GF-D8 (cell line): Measurements from ENCODE around the gene ATP13A3.

Experiments
- DNase-seq: peaks from one replicate; lab custom pipeline; 2025; lab: John Stamatoyannopoulos, UW

Gene ATP13A3

DNA sequence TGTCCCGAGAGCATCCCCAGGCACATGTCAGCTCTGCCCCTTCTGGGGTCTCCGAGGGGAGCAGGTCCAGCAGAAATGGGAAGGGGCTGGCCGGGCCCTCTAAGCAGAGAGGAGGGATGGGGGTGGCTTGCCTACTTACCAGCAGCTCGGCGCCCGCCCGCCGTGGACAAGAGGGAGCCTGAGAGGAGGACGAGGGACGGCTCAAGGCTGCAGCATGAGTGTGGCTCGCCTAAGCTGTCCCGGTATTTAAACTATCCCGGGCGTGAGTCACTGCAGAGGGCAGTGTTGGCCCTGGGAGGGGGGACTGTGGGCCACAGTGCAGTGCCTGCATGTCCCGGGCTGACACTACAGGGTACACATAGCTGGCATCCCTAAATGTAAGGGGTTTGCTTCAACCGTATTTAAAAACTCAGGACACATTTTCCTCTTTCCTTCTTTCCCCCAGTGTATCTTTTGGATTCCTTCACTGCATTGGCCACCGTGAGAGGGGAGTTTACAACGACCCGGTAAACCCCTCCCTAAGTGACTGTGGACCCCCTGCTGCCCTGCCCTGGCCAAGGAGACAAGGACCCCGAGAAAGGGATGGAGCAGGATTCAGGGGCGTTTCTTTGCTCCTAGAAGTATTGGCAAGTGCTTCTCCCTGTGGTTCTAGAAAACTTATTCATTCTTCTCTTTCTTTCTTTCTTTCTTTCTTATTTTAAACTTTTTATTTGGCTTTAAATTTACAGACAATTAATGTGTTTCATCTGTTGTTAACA is 117.1 kb downstream of the ATP13A3 start, which contains the start of gene LRRC15:
TSS of gene LRRC15 (minus strand) at position 222 of the 758 bp plus-strand sequence. CDS start 8,700 bp downstream, outside the sequence.
- DNase-seq = no peak

DNA sequence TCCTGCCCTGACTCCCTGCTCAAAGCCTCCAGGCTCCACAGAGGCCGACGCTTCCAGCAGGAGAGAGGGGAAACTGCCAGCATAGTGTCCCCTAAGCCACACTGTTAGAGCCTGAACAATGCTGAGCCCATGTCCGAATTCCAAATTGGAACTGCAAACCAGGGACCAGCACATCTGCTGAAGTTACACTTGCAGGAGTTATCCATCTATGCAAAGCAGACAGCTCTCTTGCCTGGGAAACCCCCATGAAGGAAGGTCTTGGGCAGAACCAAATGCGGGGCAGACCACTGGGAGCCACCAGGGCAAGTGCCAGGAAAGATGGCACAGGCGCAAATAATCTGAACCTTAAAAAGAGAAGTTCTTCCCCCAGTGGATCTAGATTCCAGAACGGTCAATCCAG is 117.9 kb downstream of the ATP13A3 start:
- DNase-seq = no peak

DNA sequence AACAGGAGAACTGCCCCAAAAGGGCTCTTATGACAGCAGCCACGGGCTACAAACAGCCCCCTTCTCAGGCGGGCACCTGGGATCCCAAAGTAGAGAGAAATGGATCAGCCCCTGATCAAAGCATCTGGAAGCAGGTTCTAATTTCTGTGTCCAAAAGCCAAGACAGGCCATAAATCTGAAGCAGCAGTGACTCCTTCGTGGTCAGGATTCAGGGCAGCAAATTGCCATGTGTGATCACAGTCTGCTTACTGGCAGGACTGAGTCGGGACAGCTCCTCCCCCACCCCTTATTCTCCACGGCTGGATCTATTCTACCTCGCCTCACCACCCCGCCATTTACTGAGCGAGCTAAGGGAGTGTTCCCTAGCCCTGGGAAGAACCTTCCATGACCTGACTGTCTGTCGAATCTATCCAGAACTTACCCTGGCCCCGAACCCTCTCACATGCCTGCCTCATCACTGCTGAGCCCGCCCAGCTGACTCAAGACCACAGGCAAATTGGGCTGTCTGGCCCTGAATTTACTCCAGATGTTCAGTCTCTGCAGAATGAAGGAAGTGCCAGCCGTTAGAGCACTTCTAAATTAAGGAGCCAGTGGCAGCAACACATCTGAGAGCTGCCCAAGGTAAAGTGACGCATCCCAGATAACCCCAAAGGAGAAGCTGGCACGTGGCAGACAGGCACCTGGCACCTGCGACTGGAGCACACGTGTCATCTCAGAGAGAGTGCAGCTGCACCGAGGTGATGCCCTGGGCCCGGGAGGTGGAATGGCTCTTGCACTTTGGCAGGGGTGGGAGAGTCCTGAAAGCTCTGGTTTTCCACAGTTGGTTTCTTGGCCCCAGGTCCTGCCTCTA is 118.6 kb downstream of the ATP13A3 start:
- no peak for DNase-seq

DNA sequence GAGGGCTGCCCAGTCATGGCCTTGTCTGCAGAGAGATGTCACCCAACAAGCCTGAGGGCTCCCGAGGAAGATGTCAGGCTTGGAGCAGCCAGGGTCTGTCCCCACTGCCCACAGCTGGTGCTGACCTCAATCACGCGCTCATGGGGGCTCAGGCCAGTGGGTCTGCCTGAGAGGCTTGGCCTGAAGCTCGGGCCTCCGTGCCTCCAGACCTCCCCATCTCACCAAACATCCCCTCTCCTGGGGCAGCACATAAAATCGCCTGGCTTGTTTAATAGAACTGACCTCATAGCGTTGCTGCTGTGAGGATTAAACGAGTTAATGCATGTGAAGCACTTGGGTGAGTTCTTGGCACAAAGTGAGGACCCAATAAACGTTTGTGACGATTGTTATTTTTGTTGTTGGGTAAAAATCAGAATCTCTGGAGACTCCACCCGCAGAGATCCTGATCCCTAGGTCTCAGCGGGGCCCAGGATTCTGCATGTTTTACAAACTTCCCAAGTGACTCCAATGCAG is 120.8 kb downstream of the ATP13A3 start:
- DNase-seq = no peak

DNA sequence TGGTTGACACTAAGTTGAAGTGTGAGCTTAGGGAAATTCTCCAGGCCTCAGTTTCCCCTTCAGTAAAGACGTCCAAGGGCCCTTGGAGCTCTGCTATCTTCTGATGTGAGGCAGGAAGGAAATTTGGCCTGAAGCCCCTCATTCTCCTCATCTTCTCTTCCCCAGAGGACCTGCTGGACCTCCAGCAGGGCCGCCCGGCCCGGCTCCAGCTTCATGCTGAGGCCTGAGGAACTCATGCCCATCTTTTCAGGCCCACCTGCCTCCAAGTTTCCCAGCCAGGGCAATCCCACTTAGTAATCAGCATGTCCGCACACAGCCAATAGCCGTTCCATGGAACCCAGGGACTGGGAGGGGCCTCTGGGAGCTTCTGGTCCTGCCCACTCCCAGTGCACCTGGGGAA is 121.3 kb downstream of the ATP13A3 start:
- DNase-seq = no peak

DNA sequence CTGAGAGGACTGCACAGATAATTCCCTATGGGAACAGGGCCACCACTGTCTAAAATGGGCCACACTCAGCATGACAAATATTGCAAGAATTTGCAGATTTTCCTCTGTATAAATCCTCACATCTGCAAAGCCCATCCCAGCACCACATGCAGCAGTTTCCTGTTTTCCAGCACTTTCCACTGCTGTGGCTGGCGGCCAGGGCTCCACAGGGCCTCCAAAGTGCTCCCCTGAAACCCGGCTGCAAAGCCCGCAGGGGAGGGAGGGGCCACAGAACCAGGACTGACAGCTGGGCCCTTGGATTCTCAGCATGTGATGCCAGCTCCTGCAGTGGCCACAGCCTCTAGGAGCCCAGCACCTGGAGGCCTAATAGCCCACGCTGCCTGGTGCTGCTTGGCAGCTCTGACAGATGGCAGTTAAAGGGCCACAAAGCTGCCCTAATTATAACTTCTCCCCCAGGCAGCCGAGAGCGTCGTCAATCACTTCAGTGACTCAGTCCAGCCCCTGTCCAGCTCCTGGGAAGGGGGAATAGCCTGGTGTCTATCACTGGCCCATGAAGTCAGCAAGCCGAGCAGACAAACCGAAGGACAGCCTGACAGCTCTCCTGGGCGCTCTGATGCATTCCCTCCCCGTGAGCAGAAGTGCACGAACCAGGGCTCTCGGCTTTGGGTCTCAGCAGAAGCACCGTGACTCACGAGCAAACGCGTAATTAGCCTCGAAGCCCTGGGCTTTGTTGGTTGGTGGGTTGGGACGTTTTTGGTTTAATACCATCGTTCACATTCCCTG is 122.0 kb downstream of the ATP13A3 start:
- DNase-seq = no peak

DNA sequence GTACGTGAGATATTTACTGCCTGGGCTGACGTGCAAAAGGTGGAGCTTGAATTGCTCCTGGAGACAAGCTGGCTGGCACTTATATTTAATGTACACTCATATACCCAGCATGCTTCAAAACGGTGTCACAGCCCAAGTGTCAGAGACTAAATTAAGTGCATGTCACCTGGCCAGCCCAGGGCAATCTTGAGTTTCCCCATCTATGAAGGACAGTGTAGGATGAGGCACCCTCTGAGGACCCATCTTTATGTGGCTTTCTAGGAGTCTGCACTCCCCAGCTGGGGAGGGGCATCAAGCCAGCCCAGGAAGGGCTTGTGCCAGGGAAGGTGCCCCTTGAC is 122.5 kb downstream of the ATP13A3 start:
- no peak for DNase-seq

DNA sequence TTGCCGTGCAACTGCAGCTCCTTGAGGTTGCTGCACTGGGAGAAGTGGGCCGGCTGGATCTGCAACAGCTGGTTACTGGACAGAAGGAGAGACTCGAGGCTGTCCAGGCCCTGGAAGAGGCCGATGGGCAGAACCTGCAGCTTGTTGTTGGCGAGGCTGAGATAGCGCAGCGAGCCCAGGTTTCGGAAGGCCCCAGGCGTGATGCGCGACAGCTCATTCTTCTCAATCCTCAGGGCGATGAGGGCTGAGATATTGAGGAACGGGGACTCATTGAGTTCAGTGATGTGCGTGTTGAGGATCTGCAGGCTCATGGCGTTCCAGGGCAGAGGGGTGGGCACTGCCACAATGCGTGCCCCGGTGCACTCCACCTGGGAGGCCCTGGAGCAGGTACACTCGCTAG is 126.2 kb downstream of the ATP13A3 start:
- no peak for DNase-seq

DNA sequence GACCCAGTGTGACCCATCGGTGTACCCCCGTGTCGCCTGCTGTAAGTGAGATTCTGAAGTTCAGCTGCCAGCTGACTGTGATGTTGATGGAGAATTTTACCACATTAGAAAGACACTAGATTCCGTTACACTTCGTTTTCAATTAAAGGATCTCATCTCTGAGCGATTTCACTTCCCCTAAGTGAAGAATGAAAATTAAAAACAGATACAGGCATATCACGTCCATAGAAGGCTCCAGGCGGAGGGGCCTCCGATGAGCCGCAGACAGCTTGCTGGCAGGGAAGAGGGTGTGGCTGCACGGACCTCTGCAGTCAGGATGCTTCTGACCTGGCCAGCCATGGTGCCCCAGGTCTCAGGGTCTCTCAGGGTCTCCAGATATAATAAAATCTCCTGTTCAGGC is 129.1 kb downstream of the ATP13A3 start:
- DNase-seq = no peak

DNA sequence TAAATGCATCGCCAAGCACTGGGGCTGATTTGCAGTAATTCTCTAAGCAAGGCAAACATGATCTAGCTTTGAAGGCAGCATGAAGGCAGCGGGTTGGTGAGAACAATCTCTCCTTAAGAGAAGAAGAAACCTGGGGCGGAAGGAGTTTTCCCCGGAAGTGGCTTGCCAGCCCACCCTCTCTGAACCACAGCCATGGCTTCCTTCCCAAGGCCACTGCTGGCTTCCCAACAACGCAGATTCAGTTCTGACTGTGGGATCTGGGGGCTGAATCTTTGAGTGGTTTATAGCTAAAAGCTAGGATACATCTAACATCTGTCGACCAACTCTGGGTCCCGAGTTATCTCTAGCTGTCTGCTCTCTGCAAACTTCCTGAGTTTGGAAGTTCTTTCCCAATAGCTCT is 131.4 kb downstream of the ATP13A3 start:
- DNase-seq = no peak

DNA sequence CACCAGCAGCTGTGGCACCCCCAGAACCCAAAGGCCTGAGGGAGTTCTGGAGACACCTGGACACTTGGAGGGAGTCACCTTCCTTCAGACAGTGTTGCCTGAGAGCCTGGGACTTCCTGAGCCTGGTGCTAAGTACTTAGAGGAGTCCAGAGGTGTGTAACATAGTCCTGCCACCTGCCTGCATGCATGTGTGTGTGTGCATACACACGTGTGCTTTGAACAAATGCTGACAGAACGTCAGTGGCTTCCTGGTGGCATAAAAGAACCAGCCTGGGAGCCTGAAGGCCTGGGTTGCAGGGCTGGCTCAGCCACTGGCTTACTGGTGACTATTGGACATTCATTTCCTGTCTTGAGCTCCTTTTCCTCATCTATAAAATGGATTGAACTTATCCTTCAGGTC is 132.5 kb downstream of the ATP13A3 start:
- no peak for DNase-seq
